GM19193 (cell line): ENCODE results near the gene NPY.

ENCODE experiments used
- POLR2A ChIP-seq: IDR thresholded peaks from 4 replicates; pipeline ENCODE4 v1.6.1; 2011; ENCODE audit not compliant: insufficient read depth, insufficient read length; ENCODE audit errors: extremely low read depth

The NPY gene

DNA sequence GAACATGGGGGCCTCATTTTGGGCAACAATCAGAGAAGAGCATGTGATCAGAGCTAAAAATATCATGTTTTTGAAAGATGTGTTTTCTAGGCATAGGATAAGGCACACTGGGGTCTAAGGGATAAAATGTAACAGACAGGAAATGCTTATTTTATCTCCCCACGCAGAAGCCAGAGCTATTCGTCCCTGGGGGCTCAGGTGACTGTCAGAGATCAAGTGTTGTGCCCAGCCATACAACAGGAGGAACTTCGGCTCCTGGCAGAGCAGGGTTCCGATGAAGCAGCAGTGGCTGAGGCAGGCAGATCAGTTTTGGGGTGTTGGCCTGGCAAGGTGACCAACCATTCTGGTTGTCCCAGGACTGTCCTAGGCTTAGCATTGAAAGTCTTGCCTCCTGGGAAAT, 15.2 kb downstream of the NPY start:
- TF ChIP-seq POLR2A, result no peak

- no peak for TF ChIP-seq POLR2A
Observed at GRCh38 chr7:24301703-24302102, 17.7 kb downstream of the NPY start.

GRCh38 chr7:24304494-24305095, 20.6 kb downstream of the NPY start:
- TF ChIP-seq POLR2A, result no peak

DNA sequence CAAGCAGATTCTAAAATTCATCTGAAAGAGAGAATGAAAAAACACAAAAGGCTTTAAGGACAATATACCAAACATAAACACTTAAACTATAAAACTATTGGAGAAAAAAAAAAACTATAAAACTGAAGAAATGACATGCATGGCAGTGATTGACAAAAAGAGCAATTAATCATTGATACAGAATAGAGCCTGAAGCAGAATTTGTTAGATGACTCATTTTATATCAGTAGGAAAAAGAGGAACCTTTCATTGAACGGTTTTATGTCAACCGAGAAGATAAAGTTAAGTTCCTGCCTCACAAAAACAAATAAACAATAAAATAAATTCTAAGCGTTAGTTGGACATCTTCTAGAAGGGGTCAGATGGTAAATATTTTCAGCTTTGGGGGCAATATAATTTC, 23.3 kb downstream of the NPY start:
- TF ChIP-seq POLR2A, result no peak

- no peak for TF ChIP-seq POLR2A
Observed at GRCh38 chr7:24312588-24312987, 28.6 kb downstream of the NPY start.

DNA sequence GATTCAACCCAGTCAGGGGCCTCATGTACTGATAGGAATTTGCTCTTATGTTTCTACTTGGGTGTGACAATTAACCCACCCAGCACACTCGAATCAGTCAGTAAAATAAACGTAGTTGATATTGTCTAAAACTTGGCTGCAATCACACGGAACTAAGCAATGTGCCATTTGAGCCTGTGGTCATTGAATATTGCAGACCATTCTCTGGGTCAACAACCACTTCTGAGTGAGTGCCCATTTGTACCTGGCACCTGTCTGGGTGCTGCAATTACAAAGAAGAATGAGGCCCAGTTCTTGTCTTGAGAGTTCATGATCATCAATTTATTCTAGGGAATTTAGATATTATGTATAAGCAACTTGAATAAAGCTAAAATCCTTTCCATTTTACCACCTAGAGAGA, 29.8 kb downstream of the NPY start:
- no peak for TF ChIP-seq POLR2A

GRCh38 chr7:24316340-24316739, 32.4 kb downstream of the NPY start:
- no peak for TF ChIP-seq POLR2A

DNA sequence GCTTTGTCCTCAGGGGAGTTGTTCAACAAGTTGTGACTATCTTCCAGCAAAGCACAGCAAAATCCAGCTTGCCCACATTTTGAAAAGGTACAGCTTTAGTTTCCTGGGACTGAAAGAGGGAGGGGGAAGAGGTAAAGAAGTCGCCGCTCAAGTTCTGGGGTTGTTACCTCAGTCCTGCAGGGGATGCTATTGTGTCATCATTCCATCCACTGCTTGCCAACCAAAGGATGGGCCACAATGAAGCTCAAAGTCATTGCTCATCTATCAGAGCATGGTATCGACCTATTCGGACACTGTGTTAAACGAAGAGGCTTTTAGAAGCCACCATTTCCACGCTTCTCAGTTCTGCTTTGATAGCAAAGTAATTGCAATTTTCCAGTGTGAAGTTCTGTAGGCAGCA, 34.3 kb downstream of the NPY start:
- TF ChIP-seq POLR2A, result no peak

- no peak for TF ChIP-seq POLR2A
Observed at GRCh38 chr7:24319209-24319608, 35.2 kb downstream of the NPY start.

DNA sequence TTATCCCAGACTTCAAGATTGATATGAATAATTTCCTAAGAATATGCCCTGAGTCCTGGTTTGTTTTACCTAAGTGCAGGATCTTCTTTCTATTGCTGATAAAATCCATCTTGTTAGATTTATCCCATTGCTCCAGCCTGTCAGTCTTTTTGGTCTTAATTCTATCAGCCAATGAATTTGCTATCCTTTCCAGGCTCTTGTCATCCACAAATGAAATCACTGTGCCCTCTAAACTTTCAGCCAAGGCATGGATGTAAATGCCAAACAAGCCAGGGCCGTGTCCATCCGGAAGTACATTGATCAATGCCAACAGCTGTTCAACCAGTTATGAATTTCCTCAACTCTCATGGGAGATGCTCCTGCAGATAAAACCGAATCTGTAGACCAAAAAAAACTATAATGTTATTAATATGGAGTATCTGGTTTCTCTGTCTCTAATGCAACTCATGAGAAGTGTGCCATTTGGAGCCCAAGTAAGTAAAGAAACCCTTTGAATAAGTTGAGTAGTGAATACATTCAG, 40.0 kb downstream of the NPY start:
- TF ChIP-seq POLR2A, result no peak

GRCh38 chr7:24325708-24326107, 41.7 kb downstream of the NPY start:
- TF ChIP-seq POLR2A, result no peak

GRCh38 chr7:24328050-24328449, 44.1 kb downstream of the NPY start:
- no peak for TF ChIP-seq POLR2A

DNA sequence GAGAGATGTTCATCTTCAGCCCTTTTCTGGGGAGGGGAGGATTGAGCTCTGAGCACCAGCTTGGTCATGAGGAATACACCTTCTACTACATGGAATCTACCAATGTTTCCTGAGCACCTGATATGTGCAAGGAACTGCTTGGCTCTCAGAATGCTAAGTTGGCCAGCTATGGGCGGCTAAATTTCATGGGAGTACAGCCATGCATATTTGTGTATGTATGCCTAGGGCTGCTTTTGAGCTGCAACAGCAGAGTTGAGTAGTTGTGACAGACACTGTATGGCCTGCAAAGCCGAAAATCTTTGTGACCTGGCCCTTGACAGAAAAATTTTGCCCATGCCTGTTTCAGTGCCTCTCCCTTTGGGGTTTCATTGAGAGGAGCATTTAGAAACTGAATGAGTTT, 44.9 kb downstream of the NPY start:
- TF ChIP-seq POLR2A, result no peak

DNA sequence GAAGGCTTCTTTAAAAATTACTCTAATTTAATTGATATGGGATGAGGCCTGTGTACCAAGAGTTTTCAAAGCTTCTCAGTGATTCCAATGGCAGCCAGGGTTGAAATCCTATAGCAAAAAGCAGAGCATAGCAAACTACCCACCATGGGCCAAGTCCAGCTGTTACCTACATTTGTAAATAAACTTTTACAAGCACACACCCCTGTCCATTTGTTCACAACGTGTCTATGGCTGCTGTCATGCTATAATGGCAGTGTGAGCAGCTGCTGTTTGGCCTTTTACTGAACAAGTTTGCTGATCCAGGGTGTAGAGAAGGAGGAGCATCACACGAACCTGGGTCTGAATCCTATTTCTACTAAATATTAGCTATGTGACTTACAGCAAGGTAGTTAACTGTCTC, 50.0 kb downstream of the NPY start:
- no peak for TF ChIP-seq POLR2A

GRCh38 chr7:24334627-24335026, 50.6 kb downstream of the NPY start:
- TF ChIP-seq POLR2A, result no peak

DNA sequence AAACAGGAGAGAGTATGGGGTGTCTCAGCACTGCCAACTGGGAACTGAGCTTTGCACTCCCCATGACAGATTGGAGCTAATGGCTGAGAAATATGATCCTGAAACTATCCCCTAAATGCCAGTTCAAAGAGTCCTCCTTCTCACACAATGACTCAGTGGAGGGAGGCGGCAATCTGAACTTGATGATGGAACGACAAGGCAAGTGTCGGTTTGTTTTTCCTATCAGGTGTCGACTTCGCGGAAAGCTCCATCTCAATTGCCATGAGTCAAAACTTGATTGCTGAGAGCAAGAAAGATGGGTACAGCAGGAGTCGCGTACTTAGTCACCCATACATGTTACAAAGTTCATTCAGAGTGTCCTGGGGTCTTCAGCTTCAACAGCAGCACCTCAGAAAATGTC, 52.5 kb downstream of the NPY start:
- TF ChIP-seq POLR2A, result no peak

DNA sequence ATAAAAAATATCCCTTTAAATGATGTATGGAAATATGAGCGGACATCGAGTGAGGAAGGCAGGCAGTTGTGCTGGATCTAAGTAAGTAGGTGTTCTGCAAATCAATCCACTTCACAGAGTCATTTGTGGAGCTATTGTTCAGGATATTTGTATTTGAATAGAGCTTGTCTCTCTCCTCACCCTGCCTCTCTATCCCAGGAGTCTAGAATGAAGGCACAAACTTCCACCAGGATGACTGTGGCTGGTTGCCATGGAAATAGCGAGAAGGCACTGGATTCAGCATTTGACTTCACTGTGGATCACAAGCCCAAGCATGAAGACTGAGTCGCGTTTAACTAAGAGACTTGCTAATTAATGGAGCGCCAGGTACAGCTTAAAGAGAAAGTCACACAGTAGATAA, 53.2 kb downstream of the NPY start:
- no peak for TF ChIP-seq POLR2A
